HEK293 (cell line): ENCODE data around the gene OVOL2.

Source experiments
- CTCF ChIA-PET: fragments of 350-600 bp; formaldehyde crosslinking; extraction: SDS; loops from one replicate; lab custom pipeline; 2021; ENCODE audit warnings: antibody characterized with exemption; lab: Yijun Ruan, JAX
- POLR2A ChIA-PET: fragments of 300-600 bp; formaldehyde crosslinking; extraction: SDS; loops from one replicate; lab custom pipeline; 2020; ENCODE audit warnings: antibody characterized with exemption, inconsistent platforms; lab: Yijun Ruan, JAX
- H3K27ac ChIP-seq: fragments of 200-500 bp; sonication (Bioruptor generic); 2 replicates; pipeline ENCODE4 v1.5.1; 2014; ENCODE audit warnings: low read depth, low read length, control low read depth, inconsistent platforms; ENCODE audit errors: extremely low read depth
- H3K36me3 ChIP-seq, 2 experiments: fragments of 200-500 bp in 1 of 2; sonication (Bioruptor generic) in 1 of 2; 1 replicate in 1 of 2; 2 replicates in 1 of 2; pipeline ENCODE4 v1.5.1; 2014 to 2017; ENCODE audit warnings: inconsistent platforms in 2 of 2, low read length in 2 of 2; ENCODE audit not compliant: control insufficient read depth in 2 of 2, insufficient read depth in 1 of 2
- H3K4me1 ChIP-seq: fragments of 200-500 bp; sonication (Bioruptor generic); 2 replicates; pipeline ENCODE4 v1.5.1; 2014; ENCODE audit warnings: mild to moderate bottlenecking, low read length, inconsistent platforms; ENCODE audit not compliant: control insufficient read depth, insufficient read depth
- H3K4me3 ChIP-seq: 2 replicates; pipeline ENCODE4 v1.5.1; 2011; ENCODE audit warnings: low read depth, mild to moderate bottlenecking, control low read depth, low read length, moderate library complexity
- H3K9me3 ChIP-seq: fragments of 200-500 bp; sonication (Bioruptor generic); 2 replicates; pipeline ENCODE4 v1.5.1; 2014; ENCODE audit warnings: low read depth, low read length, inconsistent platforms; ENCODE audit not compliant: control insufficient read depth, insufficient read depth
- GFI1B ChIP-seq: fragments of 450-650 bp; formaldehyde crosslinking; IDR thresholded peaks from 2 replicates; pipeline ENCODE4 v1.5.1; 2016; ENCODE audit warnings: missing biosample characterization, missing genetic modification characterization
- TCF7L2 ChIP-seq: IDR thresholded peaks from 2 replicates; pipeline ENCODE4 v1.6.1; 2011; ENCODE audit warnings: low read depth, mild to moderate bottlenecking, inconsistent platforms, low read length, moderate library complexity, borderline replicate concordance
- ZBTB21 ChIP-seq: fragments of 450-650 bp; formaldehyde crosslinking; IDR thresholded peaks from 2 replicates; pipeline ENCODE4 v1.5.1; 2017; ENCODE audit warnings: missing biosample characterization, missing genetic modification characterization
- ZNF138 ChIP-seq: fragments of 450-650 bp; formaldehyde crosslinking; IDR thresholded peaks from 2 replicates; pipeline ENCODE4 v1.5.1; 2016; ENCODE audit warnings: missing biosample characterization, missing genetic modification characterization, borderline replicate concordance
- ZNF202 ChIP-seq: fragments of 450-650 bp; formaldehyde crosslinking; IDR thresholded peaks from 2 replicates; pipeline ENCODE4 v1.5.1; 2016; ENCODE audit warnings: missing biosample characterization, missing genetic modification characterization, borderline replicate concordance
- ZNF280C ChIP-seq: fragments of 450-650 bp; formaldehyde crosslinking; IDR thresholded peaks from 2 replicates; pipeline ENCODE4 v1.5.1; 2016; ENCODE audit warnings: missing biosample characterization, missing genetic modification characterization
- ZNF529 ChIP-seq: fragments of 450-650 bp; formaldehyde crosslinking; IDR thresholded peaks from 2 replicates; pipeline ENCODE4 v1.5.1; 2017; ENCODE audit warnings: missing genetic modification characterization, missing biosample characterization; ENCODE audit not compliant: insufficient replicate concordance
- ZNF548 ChIP-seq: fragments of 450-650 bp; formaldehyde crosslinking; IDR thresholded peaks from 2 replicates; pipeline ENCODE4 v1.5.1; 2016; ENCODE audit warnings: missing biosample characterization, missing genetic modification characterization
- ZNF560 ChIP-seq: fragments of 450-650 bp; formaldehyde crosslinking; IDR thresholded peaks from 2 replicates; pipeline ENCODE4 v1.5.1; 2017; ENCODE audit warnings: missing biosample characterization, missing genetic modification characterization, borderline replicate concordance
- ZNF561 ChIP-seq: fragments of 450-650 bp; IDR thresholded peaks from 2 replicates; pipeline ENCODE4 v1.5.1; 2018; ENCODE audit warnings: missing biosample characterization, missing genetic modification characterization, borderline replicate concordance
- ZNF623 ChIP-seq: fragments of 450-650 bp; formaldehyde crosslinking; IDR thresholded peaks from 2 replicates; pipeline ENCODE4 v1.5.1; 2016; ENCODE audit warnings: missing biosample characterization, missing genetic modification characterization
- ZNF654 ChIP-seq: fragments of 450-650 bp; formaldehyde crosslinking; IDR thresholded peaks from 2 replicates; pipeline ENCODE4 v1.5.1; 2016; ENCODE audit warnings: low read depth, missing biosample characterization, missing genetic modification characterization
- ZNF658 ChIP-seq: fragments of 450-650 bp; formaldehyde crosslinking; IDR thresholded peaks from 2 replicates; pipeline ENCODE4; 2016; ENCODE audit warnings: missing biosample characterization, missing genetic modification characterization
- ZNF701 ChIP-seq: fragments of 450-650 bp; formaldehyde crosslinking; IDR thresholded peaks from 2 replicates; pipeline ENCODE4 v1.5.1; 2016; ENCODE audit warnings: missing biosample characterization, missing genetic modification characterization
- ZNF76 ChIP-seq: fragments of 450-650 bp; formaldehyde crosslinking; IDR thresholded peaks from 2 replicates; pipeline ENCODE4; 2016; ENCODE audit warnings: low read depth, missing biosample characterization, missing genetic modification characterization, borderline replicate concordance
- ZNF777 ChIP-seq: fragments of 450-650 bp; formaldehyde crosslinking; IDR thresholded peaks from 2 replicates; pipeline ENCODE4 v1.5.1; 2017; ENCODE audit warnings: missing biosample characterization, missing genetic modification characterization, borderline replicate concordance
- ZNF837 ChIP-seq: fragments of 450-650 bp; formaldehyde crosslinking; IDR thresholded peaks from 2 replicates; pipeline ENCODE4 v1.5.1; 2016; ENCODE audit warnings: missing biosample characterization, missing genetic modification characterization
- TF ChIP-seq, protein P1 (sequence below): fragments of 450-650 bp; formaldehyde crosslinking; IDR thresholded peaks from 2 replicates; pipeline ENCODE4 v1.5.1; 2016; ENCODE audit warnings: missing biosample characterization, missing genetic modification characterization
- TF ChIP-seq, protein P2 (sequence below): fragments of 450-650 bp; formaldehyde crosslinking; IDR thresholded peaks from 2 replicates; pipeline ENCODE4 v1.5.1; 2016; ENCODE audit warnings: missing biosample characterization, missing genetic modification characterization
- TF ChIP-seq, protein P3 (sequence below): fragments of 450-650 bp; formaldehyde crosslinking; IDR thresholded peaks from 2 replicates; pipeline ENCODE4 v1.5.1; 2016; ENCODE audit warnings: missing biosample characterization, missing genetic modification characterization

The OVOL2 gene

GRCh38 chr20:17993546-17993945 lies 64.2 kb downstream of the OVOL2 start:
- H3K36me3 ChIP-seq: peaks cover 15 to 18% of the 10 kb centered on the region in 2 experiments
- H3K4me1 ChIP-seq: no peaks in the 10 kb centered on the region
- ChIA-PET POLR2A (interaction anchor here (1.0 kb wide), 1 partner anchor 28 kb away, joined by 6 read pairs; no protein-coding TSS in a partner anchor), CTCF (interaction anchor here (0.6 to 1.3 kb wide), 4 partner anchors 24 to 489 kb away, joined by 3 to 5 read pairs (median 4); no protein-coding TSS in a partner anchor)
- TF ChIP-seq ZBTB21 (no peak), ZNF777 (no peak), ZNF548 (no peak), ZNF561 (no peak), ZNF138 (tag by site-specific recombination) (no peak), ZNF654 (tag by site-specific recombination) (no peak), GFI1B (no peak), ZNF529 (tag by site-specific recombination) (no peak), ZNF837 (no peak), ZNF701 (tag by site-specific recombination) (no peak), ZNF280C (tag by site-specific recombination) (no peak), TCF7L2 (no peak), ZNF658 (no peak), ZNF76 (tag by site-specific recombination) (no peak), ZNF560 (tag by site-specific recombination) (no peak), ZNF202 (tag by site-specific recombination) (no peak), ZNF623 (tag by site-specific recombination) (no peak)
- TF ChIP-seq, protein P1, sequence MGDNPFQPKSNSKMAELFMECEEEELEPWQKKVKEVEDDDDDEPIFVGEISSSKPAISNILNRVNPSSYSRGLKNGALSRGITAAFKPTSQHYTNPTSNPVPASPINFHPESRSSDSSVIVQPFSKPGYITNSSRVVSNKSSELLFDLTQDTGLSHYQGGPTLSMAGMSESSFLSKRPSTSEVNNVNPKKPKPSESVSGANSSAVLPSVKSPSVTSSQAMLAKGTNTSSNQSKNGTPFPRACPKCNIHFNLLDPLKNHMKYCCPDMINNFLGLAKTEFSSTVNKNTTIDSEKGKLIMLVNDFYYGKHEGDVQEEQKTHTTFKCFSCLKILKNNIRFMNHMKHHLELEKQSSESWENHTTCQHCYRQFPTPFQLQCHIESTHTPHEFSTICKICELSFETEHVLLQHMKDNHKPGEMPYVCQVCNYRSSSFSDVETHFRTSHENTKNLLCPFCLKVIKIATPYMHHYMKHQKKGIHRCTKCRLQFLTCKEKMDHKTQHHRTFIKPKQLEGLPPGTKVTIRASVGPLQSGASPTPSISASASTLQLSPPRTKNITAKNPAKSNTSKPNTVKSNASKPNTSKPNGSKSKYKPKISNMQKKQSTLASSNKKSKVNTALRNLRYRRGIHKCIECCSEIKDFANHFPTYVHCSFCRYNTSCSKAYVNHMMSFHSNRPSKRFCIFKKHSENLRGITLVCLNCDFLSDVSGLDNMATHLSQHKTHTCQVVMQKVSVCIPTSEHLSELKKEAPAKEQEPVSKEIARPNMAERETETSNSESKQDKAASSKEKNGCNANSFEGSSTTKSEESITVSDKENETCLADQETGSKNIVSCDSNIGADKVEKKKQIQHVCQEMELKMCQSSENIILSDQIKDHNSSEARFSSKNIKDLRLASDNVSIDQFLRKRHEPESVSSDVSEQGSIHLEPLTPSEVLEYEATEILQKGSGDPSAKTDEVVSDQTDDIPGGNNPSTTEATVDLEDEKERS (tag by site-specific recombination): no peak
- TF ChIP-seq, protein P2, sequence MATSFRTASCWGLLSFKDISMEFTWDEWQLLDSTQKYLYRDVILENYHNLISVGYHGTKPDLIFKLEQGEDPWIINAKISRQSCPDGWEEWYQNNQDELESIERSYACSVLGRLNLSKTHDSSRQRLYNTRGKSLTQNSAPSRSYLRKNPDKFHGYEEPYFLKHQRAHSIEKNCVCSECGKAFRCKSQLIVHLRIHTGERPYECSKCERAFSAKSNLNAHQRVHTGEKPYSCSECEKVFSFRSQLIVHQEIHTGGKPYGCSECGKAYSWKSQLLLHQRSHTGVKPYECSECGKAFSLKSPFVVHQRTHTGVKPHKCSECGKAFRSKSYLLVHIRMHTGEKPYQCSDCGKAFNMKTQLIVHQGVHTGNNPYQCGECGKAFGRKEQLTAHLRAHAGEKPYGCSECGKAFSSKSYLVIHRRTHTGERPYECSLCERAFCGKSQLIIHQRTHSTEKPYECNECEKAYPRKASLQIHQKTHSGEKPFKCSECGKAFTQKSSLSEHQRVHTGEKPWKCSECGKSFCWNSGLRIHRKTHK (tag by site-specific recombination): no peak
- TF ChIP-seq, protein P3, sequence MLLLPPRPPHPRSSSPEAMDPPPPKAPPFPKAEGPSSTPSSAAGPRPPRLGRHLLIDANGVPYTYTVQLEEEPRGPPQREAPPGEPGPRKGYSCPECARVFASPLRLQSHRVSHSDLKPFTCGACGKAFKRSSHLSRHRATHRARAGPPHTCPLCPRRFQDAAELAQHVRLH: no peak
- H3K4me3 ChIP-seq: no peak overlapping the region
- no peaks in the 10 kb centered on the region for H3K9me3 ChIP-seq
- no peak overlapping the region for H3K27ac ChIP-seq
